HEK293 (cell line): Measurements from ENCODE around the gene RGS7.

Experiments used
- CTCF ChIA-PET: fragments of 350-600 bp; formaldehyde crosslinking; extraction: SDS; loops from one replicate; lab custom pipeline; 2021; ENCODE audit warnings: antibody characterized with exemption; lab: Yijun Ruan, JAX
- POLR2A ChIA-PET: fragments of 300-600 bp; formaldehyde crosslinking; extraction: SDS; loops from one replicate; lab custom pipeline; 2020; ENCODE audit warnings: antibody characterized with exemption, inconsistent platforms; lab: Yijun Ruan, JAX
- H3K27ac ChIP-seq: fragments of 200-500 bp; sonication (Bioruptor generic); 2 replicates; pipeline ENCODE4 v1.5.1; 2014; ENCODE audit warnings: low read depth, low read length, control low read depth, inconsistent platforms; ENCODE audit errors: extremely low read depth
- H3K36me3 ChIP-seq, 2 experiments: fragments of 200-500 bp in 1 of 2; sonication (Bioruptor generic) in 1 of 2; 1 replicate in 1 of 2; 2 replicates in 1 of 2; pipeline ENCODE4 v1.5.1; 2014 to 2017; ENCODE audit warnings: inconsistent platforms in 2 of 2, low read length in 2 of 2; ENCODE audit not compliant: control insufficient read depth in 2 of 2, insufficient read depth in 1 of 2
- H3K4me1 ChIP-seq: fragments of 200-500 bp; sonication (Bioruptor generic); 2 replicates; pipeline ENCODE4 v1.5.1; 2014; ENCODE audit warnings: mild to moderate bottlenecking, low read length, inconsistent platforms; ENCODE audit not compliant: control insufficient read depth, insufficient read depth
- H3K4me3 ChIP-seq: 2 replicates; pipeline ENCODE4 v1.5.1; 2011; ENCODE audit warnings: low read depth, mild to moderate bottlenecking, control low read depth, low read length, moderate library complexity
- H3K9me3 ChIP-seq: fragments of 200-500 bp; sonication (Bioruptor generic); 2 replicates; pipeline ENCODE4 v1.5.1; 2014; ENCODE audit warnings: low read depth, low read length, inconsistent platforms; ENCODE audit not compliant: control insufficient read depth, insufficient read depth
- FEZF1 ChIP-seq: fragments of 450-650 bp; formaldehyde crosslinking; IDR thresholded peaks from 2 replicates; pipeline ENCODE4 v1.5.1; 2016; ENCODE audit warnings: missing biosample characterization, missing genetic modification characterization
- MYNN ChIP-seq: fragments of 450-650 bp; formaldehyde crosslinking; IDR thresholded peaks from 2 replicates; pipeline ENCODE4 v1.5.1; 2016; ENCODE audit warnings: missing biosample characterization, missing genetic modification characterization, borderline replicate concordance
- SCRT2 ChIP-seq: fragments of 450-650 bp; formaldehyde crosslinking; IDR thresholded peaks from 2 replicates; pipeline ENCODE4 v1.5.1; 2016; ENCODE audit warnings: missing biosample characterization, missing genetic modification characterization
- TCF7L2 ChIP-seq: IDR thresholded peaks from 2 replicates; pipeline ENCODE4 v1.6.1; 2011; ENCODE audit warnings: low read depth, mild to moderate bottlenecking, inconsistent platforms, low read length, moderate library complexity, borderline replicate concordance
- TRIM28 ChIP-seq: IDR thresholded peaks from 2 replicates; pipeline ENCODE4 v1.6.1; 2011; ENCODE audit warnings: low read length, control low read depth, borderline replicate concordance
- ZNF133 ChIP-seq: fragments of 450-650 bp; formaldehyde crosslinking; IDR thresholded peaks from 2 replicates; pipeline ENCODE4 v1.5.1; 2016; ENCODE audit warnings: missing biosample characterization, missing genetic modification characterization
- ZNF169 ChIP-seq: fragments of 450-650 bp; formaldehyde crosslinking; IDR thresholded peaks from 2 replicates; pipeline ENCODE4 v1.5.1; 2016; ENCODE audit warnings: missing biosample characterization, missing genetic modification characterization
- ZNF174 ChIP-seq: fragments of 450-650 bp; formaldehyde crosslinking; IDR thresholded peaks from 2 replicates; pipeline ENCODE4 v1.5.0; 2017; ENCODE audit warnings: missing biosample characterization, mild to moderate bottlenecking, missing genetic modification characterization
- ZNF335 ChIP-seq: fragments of 450-650 bp; formaldehyde crosslinking; conservative IDR thresholded peaks from 2 replicates; pipeline ENCODE4 v1.5.1; 2016; ENCODE audit warnings: missing biosample characterization, missing genetic modification characterization
- ZNF514 ChIP-seq: fragments of 450-650 bp; formaldehyde crosslinking; IDR thresholded peaks from 2 replicates; pipeline ENCODE4 v1.5.1; 2016; ENCODE audit warnings: missing biosample characterization, missing genetic modification characterization
- ZNF654 ChIP-seq: fragments of 450-650 bp; formaldehyde crosslinking; IDR thresholded peaks from 2 replicates; pipeline ENCODE4 v1.5.1; 2016; ENCODE audit warnings: low read depth, missing biosample characterization, missing genetic modification characterization
- ZNF670 ChIP-seq: fragments of 450-650 bp; formaldehyde crosslinking; IDR thresholded peaks from 2 replicates; pipeline ENCODE4 v1.5.1; 2016; ENCODE audit warnings: missing biosample characterization, missing genetic modification characterization, low read depth
- ZNF692 ChIP-seq: fragments of 450-650 bp; formaldehyde crosslinking; IDR thresholded peaks from 2 replicates; pipeline ENCODE4 v1.5.1; 2016; ENCODE audit warnings: missing biosample characterization, missing genetic modification characterization
- ZNF701 ChIP-seq: fragments of 450-650 bp; formaldehyde crosslinking; IDR thresholded peaks from 2 replicates; pipeline ENCODE4 v1.5.1; 2016; ENCODE audit warnings: missing biosample characterization, missing genetic modification characterization
- ZNF791 ChIP-seq: fragments of 450-650 bp; formaldehyde crosslinking; IDR thresholded peaks from 2 replicates; pipeline ENCODE4 v1.5.1; 2016; ENCODE audit warnings: missing biosample characterization, missing genetic modification characterization
- ZNF792 ChIP-seq: fragments of 450-650 bp; formaldehyde crosslinking; IDR thresholded peaks from 2 replicates; pipeline ENCODE4 v1.5.1; 2016; ENCODE audit warnings: missing biosample characterization, missing genetic modification characterization
- ZNF843 ChIP-seq: fragments of 450-650 bp; formaldehyde crosslinking; IDR thresholded peaks from 2 replicates; pipeline ENCODE4 v1.5.1; 2016; ENCODE audit warnings: missing biosample characterization, missing genetic modification characterization
- ZSCAN16 ChIP-seq: fragments of 450-650 bp; formaldehyde crosslinking; IDR thresholded peaks from 2 replicates; pipeline ENCODE4 v1.5.1; 2016; ENCODE audit warnings: missing biosample characterization, missing genetic modification characterization
- TF ChIP-seq, protein P1 (sequence below): fragments of 450-650 bp; formaldehyde crosslinking; IDR thresholded peaks from 2 replicates; pipeline ENCODE4 v1.5.1; 2017; ENCODE audit warnings: missing biosample characterization, missing genetic modification characterization
- TF ChIP-seq, protein P2 (sequence below): fragments of 450-650 bp; formaldehyde crosslinking; IDR thresholded peaks from 2 replicates; pipeline ENCODE4 v1.5.1; 2016; ENCODE audit warnings: missing biosample characterization, missing genetic modification characterization
- TF ChIP-seq, protein P3 (sequence below): fragments of 450-650 bp; formaldehyde crosslinking; IDR thresholded peaks from 2 replicates; pipeline ENCODE4 v1.5.1; 2016; ENCODE audit warnings: missing biosample characterization, missing genetic modification characterization
- TF ChIP-seq, protein P4 (sequence below): fragments of 450-650 bp; formaldehyde crosslinking; IDR thresholded peaks from 2 replicates; pipeline ENCODE4 v1.5.1; 2017; ENCODE audit warnings: missing biosample characterization, mild to moderate bottlenecking, missing genetic modification characterization, moderate library complexity

Gene RGS7

GRCh38 chr1:241265428-241265827 is 91.6 kb downstream of the RGS7 start (continued):
- TF ChIP-seq, protein P1, sequence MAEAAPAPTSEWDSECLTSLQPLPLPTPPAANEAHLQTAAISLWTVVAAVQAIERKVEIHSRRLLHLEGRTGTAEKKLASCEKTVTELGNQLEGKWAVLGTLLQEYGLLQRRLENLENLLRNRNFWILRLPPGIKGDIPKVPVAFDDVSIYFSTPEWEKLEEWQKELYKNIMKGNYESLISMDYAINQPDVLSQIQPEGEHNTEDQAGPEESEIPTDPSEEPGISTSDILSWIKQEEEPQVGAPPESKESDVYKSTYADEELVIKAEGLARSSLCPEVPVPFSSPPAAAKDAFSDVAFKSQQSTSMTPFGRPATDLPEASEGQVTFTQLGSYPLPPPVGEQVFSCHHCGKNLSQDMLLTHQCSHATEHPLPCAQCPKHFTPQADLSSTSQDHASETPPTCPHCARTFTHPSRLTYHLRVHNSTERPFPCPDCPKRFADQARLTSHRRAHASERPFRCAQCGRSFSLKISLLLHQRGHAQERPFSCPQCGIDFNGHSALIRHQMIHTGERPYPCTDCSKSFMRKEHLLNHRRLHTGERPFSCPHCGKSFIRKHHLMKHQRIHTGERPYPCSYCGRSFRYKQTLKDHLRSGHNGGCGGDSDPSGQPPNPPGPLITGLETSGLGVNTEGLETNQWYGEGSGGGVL (tag by site-specific recombination) = no peak
- TF ChIP-seq ZNF670 (tag by site-specific recombination) (no peak), ZNF792 (no peak), ZNF843 (tag by site-specific recombination) (no peak), ZNF692 (tag by site-specific recombination) (no peak), ZNF169 (tag by site-specific recombination) (no peak)
- TF ChIP-seq, protein P2, sequence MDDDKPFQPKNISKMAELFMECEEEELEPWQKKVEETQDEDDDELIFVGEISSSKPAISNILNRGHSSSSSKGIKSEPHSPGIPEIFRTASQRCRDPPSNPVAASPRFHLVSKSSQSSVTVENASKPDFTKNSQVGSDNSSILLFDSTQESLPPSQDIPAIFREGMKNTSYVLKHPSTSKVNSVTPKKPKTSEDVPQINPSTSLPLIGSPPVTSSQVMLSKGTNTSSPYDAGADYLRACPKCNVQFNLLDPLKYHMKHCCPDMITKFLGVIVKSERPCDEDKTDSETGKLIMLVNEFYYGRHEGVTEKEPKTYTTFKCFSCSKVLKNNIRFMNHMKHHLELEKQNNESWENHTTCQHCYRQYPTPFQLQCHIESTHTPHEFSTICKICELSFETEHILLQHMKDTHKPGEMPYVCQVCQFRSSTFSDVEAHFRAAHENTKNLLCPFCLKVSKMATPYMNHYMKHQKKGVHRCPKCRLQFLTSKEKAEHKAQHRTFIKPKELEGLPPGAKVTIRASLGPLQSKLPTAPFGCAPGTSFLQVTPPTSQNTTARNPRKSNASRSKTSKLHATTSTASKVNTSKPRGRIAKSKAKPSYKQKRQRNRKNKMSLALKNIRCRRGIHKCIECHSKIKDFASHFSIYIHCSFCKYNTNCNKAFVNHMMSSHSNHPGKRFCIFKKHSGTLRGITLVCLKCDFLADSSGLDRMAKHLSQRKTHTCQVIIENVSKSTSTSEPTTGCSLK (tag by site-specific recombination) = no peak

DNA sequence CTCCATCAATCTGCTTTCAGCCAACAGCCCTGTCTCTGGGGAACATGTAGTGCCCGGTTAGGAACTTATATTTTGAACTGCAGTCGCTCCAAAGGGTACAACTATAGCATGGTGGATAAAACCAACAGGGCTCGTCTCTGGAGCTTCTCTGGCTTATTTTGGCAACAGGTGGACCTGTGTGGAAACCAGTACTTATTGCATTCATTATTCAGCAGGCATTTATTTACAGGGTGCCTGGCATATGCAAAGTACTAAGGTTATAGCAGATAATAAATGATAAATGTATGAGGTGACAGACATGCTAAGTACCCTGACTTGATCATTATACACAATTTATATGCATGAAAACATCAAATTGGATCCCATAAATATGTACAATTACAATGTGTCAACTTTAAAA is 93.7 kb downstream of the RGS7 start:
- no peaks in the 10 kb centered on the region for H3K9me3 ChIP-seq
- no peaks in the 10 kb centered on the region for H3K36me3 ChIP-seq
- TF ChIP-seq ZNF335 (tag by site-specific recombination) = no peak
- peak; percentile 67 for TF ChIP-seq SCRT2 (tag by site-specific recombination)
- no peak overlapping the region for H3K27ac ChIP-seq
- ChIA-PET CTCF (no interaction called here), POLR2A (no interaction called here)
- H3K4me1 ChIP-seq = no peaks in the 10 kb centered on the region
- H3K4me3 ChIP-seq = no peak overlapping the region

DNA sequence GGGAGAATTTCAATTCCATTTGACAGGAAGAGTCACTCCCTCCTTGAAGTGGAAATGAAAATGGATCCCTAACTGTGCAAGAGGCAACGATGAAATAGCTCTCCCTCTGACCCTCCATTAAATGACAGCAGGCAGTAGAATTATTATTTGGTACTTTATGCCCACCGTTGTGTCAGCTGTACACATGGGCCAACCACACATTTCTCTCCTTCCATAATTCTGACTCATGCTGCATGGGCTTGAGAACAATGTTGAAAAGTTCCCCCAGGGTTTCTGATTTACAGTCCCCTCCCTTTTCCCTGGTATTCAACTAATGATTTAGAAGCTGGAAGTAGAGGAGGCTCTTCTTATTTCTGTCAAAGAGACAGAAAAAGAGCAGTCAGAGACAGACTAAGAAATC is 103.5 kb downstream of the RGS7 start:
- Histone ChIP-seq H3K4me1 (no peaks in the 10 kb centered on the region), H3K9me3 (no peaks in the 10 kb centered on the region), H3K4me3 (no peak overlapping the region)
- CTCF ChIA-PET = interaction anchor here (0.5 kb wide), 1 partner anchor 365 kb away, joined by 4 read pairs; no protein-coding TSS in a partner anchor
- TF ChIP-seq ZNF133 (tag by site-specific recombination) (no peak), ZNF174 (tag by site-specific recombination) (no peak)
- TF ChIP-seq, protein P3, sequence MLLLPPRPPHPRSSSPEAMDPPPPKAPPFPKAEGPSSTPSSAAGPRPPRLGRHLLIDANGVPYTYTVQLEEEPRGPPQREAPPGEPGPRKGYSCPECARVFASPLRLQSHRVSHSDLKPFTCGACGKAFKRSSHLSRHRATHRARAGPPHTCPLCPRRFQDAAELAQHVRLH (tag by site-specific recombination) = no peak
- TF ChIP-seq, all 188 proteins: peak for 0
- Histone ChIP-seq H3K27ac (no peak overlapping the region), H3K36me3 (no peaks in the 10 kb centered on the region)
- POLR2A ChIA-PET = no interaction called here

DNA sequence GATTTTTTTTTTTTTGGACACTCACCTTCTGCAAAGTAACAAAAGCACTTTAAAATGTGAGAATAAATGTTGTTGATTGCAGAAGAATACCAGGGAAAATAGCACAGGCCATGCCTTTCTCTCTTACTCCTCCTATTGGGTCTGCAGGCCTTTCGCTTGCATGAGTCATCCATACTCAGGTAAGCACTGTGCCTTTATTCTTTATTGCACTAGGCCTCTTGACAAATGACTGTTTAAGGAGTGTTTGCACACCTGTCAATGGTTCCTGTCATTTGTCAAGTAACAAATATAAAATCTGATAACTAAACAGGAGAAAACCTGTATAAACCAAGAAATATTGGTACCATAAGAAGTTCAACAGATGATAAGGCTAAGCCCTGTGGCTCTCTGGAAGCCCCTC is 106.5 kb downstream of the RGS7 start:
- POLR2A ChIA-PET = no interaction called here
- TF ChIP-seq TRIM28 = no peak
- TF ChIP-seq, protein P4, sequence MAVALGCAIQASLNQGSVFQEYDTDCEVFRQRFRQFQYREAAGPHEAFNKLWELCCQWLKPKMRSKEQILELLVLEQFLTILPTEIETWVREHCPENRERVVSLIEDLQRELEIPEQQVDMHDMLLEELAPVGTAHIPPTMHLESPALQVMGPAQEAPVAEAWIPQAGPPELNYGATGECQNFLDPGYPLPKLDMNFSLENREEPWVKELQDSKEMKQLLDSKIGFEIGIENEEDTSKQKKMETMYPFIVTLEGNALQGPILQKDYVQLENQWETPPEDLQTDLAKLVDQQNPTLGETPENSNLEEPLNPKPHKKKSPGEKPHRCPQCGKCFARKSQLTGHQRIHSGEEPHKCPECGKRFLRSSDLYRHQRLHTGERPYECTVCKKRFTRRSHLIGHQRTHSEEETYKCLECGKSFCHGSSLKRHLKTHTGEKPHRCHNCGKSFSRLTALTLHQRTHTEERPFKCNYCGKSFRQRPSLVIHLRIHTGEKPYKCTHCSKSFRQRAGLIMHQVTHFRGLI (tag by site-specific recombination) = no peak
- no peak for TF ChIP-seq FEZF1
- TF ChIP-seq ZNF701 (tag by site-specific recombination) = no peak
- TF ChIP-seq ZSCAN16 (tag by site-specific recombination) = no peak
- TF ChIP-seq ZNF791 (tag by site-specific recombination) = no peak
- no peak for TF ChIP-seq MYNN (tag by site-specific recombination)
- no peak for TF ChIP-seq TCF7L2
- no peak for TF ChIP-seq ZNF654 (tag by site-specific recombination)
- no peak for TF ChIP-seq ZNF514 (tag by site-specific recombination)
- no peak overlapping the region for H3K27ac ChIP-seq

More for the DNA sequence above, 106.5 kb downstream of the RGS7 start:
- CTCF ChIA-PET = no interaction called here
- H3K36me3 ChIP-seq = no peaks in the 10 kb centered on the region
- no peaks in the 10 kb centered on the region for H3K4me1 ChIP-seq
- no peaks in the 10 kb centered on the region for H3K9me3 ChIP-seq
- H3K4me3 ChIP-seq = no peak overlapping the region
